Osteoblast (primary cell): ENCODE measurements around the gene BRD7. TPM values are rescaled to one million over a fixed set of nuclear protein-coding genes. Genes with fewer than 3 reads are reported as not detected.

ENCODE experiments used
- DNase-seq: peaks from one replicate; pipeline ENCODE4 v3.0.0; 2011; ENCODE audit warnings: low spot score, mixed read lengths; ENCODE audit not compliant: insufficient read length; ENCODE audit errors: missing footprints
- H2AFZ ChIP-seq: 2 replicates; pipeline ENCODE4 v1.6.0; 2011; ENCODE audit warnings: mild to moderate bottlenecking, low read length
- H3K27ac ChIP-seq: 2 replicates; pipeline ENCODE4 v1.5.1; 2011; ENCODE audit warnings: mild to moderate bottlenecking, low read depth, low read length, moderate library complexity
- H3K27me3 ChIP-seq: 2 replicates; pipeline ENCODE4 v1.6.0; 2012; ENCODE audit warnings: mild to moderate bottlenecking, control low read depth, inconsistent platforms, low read length, moderate library complexity; ENCODE audit not compliant: insufficient read depth
- H3K36me3 ChIP-seq: 2 replicates; pipeline ENCODE4 v1.5.1; 2011; ENCODE audit warnings: mild to moderate bottlenecking, low read length, control low read depth, moderate library complexity; ENCODE audit not compliant: insufficient read depth
- H3K4me1 ChIP-seq: 2 replicates; pipeline ENCODE4 v1.5.1; 2011; ENCODE audit warnings: mild to moderate bottlenecking, low read length, control low read depth, moderate library complexity; ENCODE audit not compliant: insufficient read depth
- H3K4me2 ChIP-seq: 2 replicates; pipeline ENCODE4 v1.6.0; 2011; ENCODE audit warnings: mild to moderate bottlenecking, low read length; ENCODE audit not compliant: insufficient read depth
- H3K4me3 ChIP-seq: fragments of 200-600 bp; sonication (generic); 3 replicates; pipeline ENCODE4 v1.5.1; 2012; ENCODE audit warnings: mild to moderate bottlenecking, low read length, inconsistent platforms; ENCODE audit not compliant: insufficient read depth
- H3K79me2 ChIP-seq: 2 replicates; pipeline ENCODE4 v1.6.0; 2012; ENCODE audit warnings: mild to moderate bottlenecking, low read length, control low read depth, inconsistent platforms; ENCODE audit not compliant: insufficient read depth
- H3K9me3 ChIP-seq: 2 replicates; pipeline ENCODE4 v1.5.1; 2011; ENCODE audit warnings: low read depth, low read length, control low read depth
- H4K20me1 ChIP-seq: 2 replicates; pipeline ENCODE4 v1.6.0; 2012; ENCODE audit warnings: mild to moderate bottlenecking, low read length, control low read depth; ENCODE audit not compliant: insufficient read depth
- total RNA-seq: library from RNA; depleted of rRNA; stranded (reverse); fragments of >200 nt; gene quantifications from 2 replicates; pipeline ENCODE4 v1.2.3, GENCODE V29; 2012
- TF ChIP-seq, protein P1 (sequence below): IDR thresholded peaks from 2 replicates; pipeline ENCODE4 v1.5.1; 2011; ENCODE audit warnings: mild to moderate bottlenecking, low read depth, low read length, moderate library complexity; ENCODE audit errors: extremely low read depth

Gene BRD7
- total RNA-seq, 1 donor: 22.8 TPM

GRCh38 chr16:50271148-50272041 is 97.4 kb downstream of the BRD7 start:
- no peaks in the 10 kb centered on the region for H3K9me3 ChIP-seq
- H3K27ac ChIP-seq: no peak overlapping the region
- H3K79me2 ChIP-seq: peaks cover 78% of the 10 kb centered on the region
- TF ChIP-seq, protein P1, sequence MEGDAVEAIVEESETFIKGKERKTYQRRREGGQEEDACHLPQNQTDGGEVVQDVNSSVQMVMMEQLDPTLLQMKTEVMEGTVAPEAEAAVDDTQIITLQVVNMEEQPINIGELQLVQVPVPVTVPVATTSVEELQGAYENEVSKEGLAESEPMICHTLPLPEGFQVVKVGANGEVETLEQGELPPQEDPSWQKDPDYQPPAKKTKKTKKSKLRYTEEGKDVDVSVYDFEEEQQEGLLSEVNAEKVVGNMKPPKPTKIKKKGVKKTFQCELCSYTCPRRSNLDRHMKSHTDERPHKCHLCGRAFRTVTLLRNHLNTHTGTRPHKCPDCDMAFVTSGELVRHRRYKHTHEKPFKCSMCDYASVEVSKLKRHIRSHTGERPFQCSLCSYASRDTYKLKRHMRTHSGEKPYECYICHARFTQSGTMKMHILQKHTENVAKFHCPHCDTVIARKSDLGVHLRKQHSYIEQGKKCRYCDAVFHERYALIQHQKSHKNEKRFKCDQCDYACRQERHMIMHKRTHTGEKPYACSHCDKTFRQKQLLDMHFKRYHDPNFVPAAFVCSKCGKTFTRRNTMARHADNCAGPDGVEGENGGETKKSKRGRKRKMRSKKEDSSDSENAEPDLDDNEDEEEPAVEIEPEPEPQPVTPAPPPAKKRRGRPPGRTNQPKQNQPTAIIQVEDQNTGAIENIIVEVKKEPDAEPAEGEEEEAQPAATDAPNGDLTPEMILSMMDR: no peak
- H2AFZ ChIP-seq: no peak overlapping the region
- H3K27me3 ChIP-seq: no peaks in the 10 kb centered on the region
- peaks cover 9% of the 10 kb centered on the region for H3K4me1 ChIP-seq
- H3K4me2 ChIP-seq: no peak overlapping the region
- no peak overlapping the region for H3K4me3 ChIP-seq
- H3K36me3 ChIP-seq: no peaks in the 10 kb centered on the region
- peaks cover 51% of the 10 kb centered on the region for H4K20me1 ChIP-seq
- peak; percentile 66 for DNase-seq

- Histone ChIP-seq H2AFZ (no peak overlapping the region), H3K4me2 (no peak overlapping the region), H4K20me1 (peaks cover 44% of the 10 kb centered on the region), H3K4me1 (peaks cover 14% of the 10 kb centered on the region), H3K27ac (no peak overlapping the region), H3K36me3 (no peaks in the 10 kb centered on the region), H3K27me3 (no peaks in the 10 kb centered on the region), H3K4me3 (no peak overlapping the region), H3K79me2 (peaks cover 77% of the 10 kb centered on the region), H3K9me3 (no peaks in the 10 kb centered on the region)
- TF ChIP-seq, protein P1: no peak
- peak; percentile 58 for DNase-seq
Observed at GRCh38 chr16:50270510-50271147, 98.2 kb downstream of the BRD7 start.

DNA sequence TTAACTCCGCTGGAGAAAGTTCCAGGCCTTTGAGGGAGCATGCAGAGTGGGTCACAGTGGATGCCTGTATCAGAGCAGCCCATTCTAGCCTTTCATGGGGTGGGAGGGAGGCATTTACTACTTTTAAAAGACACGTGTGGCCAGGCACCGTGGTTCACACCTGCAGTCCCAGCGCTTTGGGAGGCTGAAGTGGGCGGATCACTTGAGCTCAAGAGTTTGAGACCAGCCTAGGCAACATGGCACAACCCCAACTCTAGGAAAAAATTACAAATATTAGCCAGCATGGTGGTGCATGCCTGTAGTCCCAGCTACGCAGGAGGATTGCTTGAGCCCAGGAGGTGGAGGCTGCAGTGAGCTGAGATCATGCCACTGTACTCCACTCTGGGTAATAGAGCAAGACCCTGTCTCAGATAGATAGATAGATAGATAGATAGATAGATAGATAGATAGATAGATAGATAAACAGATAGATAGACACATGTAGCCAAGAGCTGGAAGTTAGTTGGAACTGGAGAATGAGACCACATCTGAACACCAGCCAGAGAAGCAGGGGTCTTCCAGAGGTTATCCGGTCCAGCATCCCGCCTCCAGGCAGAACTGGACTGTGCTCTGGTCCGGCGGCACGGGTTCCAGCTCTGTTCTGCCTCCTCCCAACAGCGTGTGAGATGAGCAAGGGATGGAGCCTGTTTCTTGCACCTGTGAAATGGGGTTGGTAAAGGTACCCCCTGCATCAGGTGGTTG is 98.8 kb downstream of the BRD7 start:
- peaks cover 19% of the 10 kb centered on the region for H3K4me1 ChIP-seq
- TF ChIP-seq, protein P1: no peak
- H3K79me2 ChIP-seq: peaks cover 75% of the 10 kb centered on the region
- no peak overlapping the region for H3K4me3 ChIP-seq
- H3K9me3 ChIP-seq: no peaks in the 10 kb centered on the region
- peaks cover 37% of the 10 kb centered on the region for H4K20me1 ChIP-seq
- DNase-seq: peak; percentile 13
- no peak overlapping the region for H3K27ac ChIP-seq
- H3K4me2 ChIP-seq: no peak overlapping the region
- H3K36me3 ChIP-seq: no peaks in the 10 kb centered on the region
- no peaks in the 10 kb centered on the region for H3K27me3 ChIP-seq
- no peak overlapping the region for H2AFZ ChIP-seq
